Measurements from ENCODE around the gene ZBED4.

Gene ZBED4

DNA sequence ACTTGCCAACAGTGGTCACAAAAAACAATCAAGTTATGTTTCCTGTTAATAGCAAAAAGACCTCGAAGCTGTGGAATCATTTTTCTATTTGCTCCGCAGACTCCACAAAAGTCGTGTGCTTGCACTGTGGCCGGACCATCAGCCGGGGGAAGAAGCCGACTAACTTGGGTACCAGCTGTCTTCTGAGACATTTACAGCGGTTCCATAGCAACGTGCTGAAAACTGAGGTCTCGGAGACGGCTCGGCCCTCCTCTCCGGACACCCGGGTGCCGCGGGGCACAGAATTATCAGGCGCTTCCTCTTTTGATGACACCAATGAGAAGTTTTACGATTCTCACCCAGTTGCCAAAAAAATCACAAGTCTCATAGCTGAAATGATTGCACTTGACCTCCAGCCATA lies 31.6 kb downstream of the ZBED4 start:
- Histone ChIP-seq H3K9ac (ENCODE audit: low read length) (no peak overlapping the region), H3K9me3 (ENCODE audit: insufficient read depth, low read length) (no peaks in the 10 kb centered on the region), H3K27ac (ENCODE audit: low read length) (no peak overlapping the region), H4K20me1 (ENCODE audit: insufficient read depth, low read length) (peaks cover 20% of the 10 kb centered on the region), H3K4me1 (ENCODE audit: low read length) (peaks cover 16% of the 10 kb centered on the region), H3K27me3 (ENCODE audit: low read depth, low read length) (no peaks in the 10 kb centered on the region), H3K36me3 (replicated peaks; ENCODE audit: low read depth, low read length) (peaks cover 45% of the 10 kb centered on the region), H2AFZ (ENCODE audit: low read depth, low read length) (no peak overlapping the region), H3K4me2 (ENCODE audit: low read length) (no peak overlapping the region), H3K4me3 (ENCODE audit: low read length) (no peak overlapping the region), H3K79me2 (ENCODE audit: low read length) (peaks cover 26% of the 10 kb centered on the region)
- TF ChIP-seq, protein P1, sequence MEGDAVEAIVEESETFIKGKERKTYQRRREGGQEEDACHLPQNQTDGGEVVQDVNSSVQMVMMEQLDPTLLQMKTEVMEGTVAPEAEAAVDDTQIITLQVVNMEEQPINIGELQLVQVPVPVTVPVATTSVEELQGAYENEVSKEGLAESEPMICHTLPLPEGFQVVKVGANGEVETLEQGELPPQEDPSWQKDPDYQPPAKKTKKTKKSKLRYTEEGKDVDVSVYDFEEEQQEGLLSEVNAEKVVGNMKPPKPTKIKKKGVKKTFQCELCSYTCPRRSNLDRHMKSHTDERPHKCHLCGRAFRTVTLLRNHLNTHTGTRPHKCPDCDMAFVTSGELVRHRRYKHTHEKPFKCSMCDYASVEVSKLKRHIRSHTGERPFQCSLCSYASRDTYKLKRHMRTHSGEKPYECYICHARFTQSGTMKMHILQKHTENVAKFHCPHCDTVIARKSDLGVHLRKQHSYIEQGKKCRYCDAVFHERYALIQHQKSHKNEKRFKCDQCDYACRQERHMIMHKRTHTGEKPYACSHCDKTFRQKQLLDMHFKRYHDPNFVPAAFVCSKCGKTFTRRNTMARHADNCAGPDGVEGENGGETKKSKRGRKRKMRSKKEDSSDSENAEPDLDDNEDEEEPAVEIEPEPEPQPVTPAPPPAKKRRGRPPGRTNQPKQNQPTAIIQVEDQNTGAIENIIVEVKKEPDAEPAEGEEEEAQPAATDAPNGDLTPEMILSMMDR (IDR thresholded peaks at IDR 0.05; ENCODE audit: low read depth, low read length): no peak
- TF ChIP-seq EZH2phosphoT487 (IDR thresholded peaks at IDR 0.05; ENCODE audit: low read depth): no peak

DNA sequence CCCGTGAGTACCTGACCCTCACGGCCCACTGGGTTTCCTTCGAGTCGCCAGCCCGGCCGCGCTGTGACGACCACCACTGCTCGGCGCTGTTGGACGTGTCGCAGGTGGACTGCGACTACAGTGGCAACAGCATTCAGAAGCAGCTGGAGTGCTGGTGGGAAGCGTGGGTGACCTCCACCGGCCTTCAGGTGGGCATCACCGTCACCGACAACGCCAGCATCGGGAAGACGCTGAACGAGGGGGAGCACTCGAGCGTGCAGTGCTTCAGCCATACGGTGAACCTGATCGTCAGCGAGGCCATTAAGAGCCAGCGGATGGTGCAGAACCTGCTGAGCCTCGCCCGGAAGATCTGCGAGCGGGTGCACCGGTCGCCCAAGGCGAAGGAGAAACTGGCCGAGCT lies 32.2 kb downstream of the ZBED4 start:
- peaks cover 48% of the 10 kb centered on the region for H3K36me3 ChIP-seq (replicated peaks; ENCODE audit: low read depth, low read length)
- peaks cover 15% of the 10 kb centered on the region for H4K20me1 ChIP-seq (ENCODE audit: insufficient read depth, low read length)
- TF ChIP-seq EZH2phosphoT487 (IDR thresholded peaks at IDR 0.05; ENCODE audit: low read depth): no peak
- TF ChIP-seq, protein P1 (IDR thresholded peaks at IDR 0.05; ENCODE audit: low read depth, low read length): no peak
- no peaks in the 10 kb centered on the region for H3K9me3 ChIP-seq (ENCODE audit: insufficient read depth, low read length)
- H3K9ac ChIP-seq (ENCODE audit: low read length): no peak overlapping the region
- peaks cover 10% of the 10 kb centered on the region for H3K4me1 ChIP-seq (ENCODE audit: low read length)
- no peak overlapping the region for H2AFZ ChIP-seq (ENCODE audit: low read depth, low read length)
- H3K4me3 ChIP-seq (ENCODE audit: low read length): no peak overlapping the region
- H3K27ac ChIP-seq (ENCODE audit: low read length): no peak overlapping the region
- no peak overlapping the region for H3K4me2 ChIP-seq (ENCODE audit: low read length)
- peaks cover 20% of the 10 kb centered on the region for H3K79me2 ChIP-seq (ENCODE audit: low read length)
- H3K27me3 ChIP-seq (ENCODE audit: low read depth, low read length): no peaks in the 10 kb centered on the region

DNA sequence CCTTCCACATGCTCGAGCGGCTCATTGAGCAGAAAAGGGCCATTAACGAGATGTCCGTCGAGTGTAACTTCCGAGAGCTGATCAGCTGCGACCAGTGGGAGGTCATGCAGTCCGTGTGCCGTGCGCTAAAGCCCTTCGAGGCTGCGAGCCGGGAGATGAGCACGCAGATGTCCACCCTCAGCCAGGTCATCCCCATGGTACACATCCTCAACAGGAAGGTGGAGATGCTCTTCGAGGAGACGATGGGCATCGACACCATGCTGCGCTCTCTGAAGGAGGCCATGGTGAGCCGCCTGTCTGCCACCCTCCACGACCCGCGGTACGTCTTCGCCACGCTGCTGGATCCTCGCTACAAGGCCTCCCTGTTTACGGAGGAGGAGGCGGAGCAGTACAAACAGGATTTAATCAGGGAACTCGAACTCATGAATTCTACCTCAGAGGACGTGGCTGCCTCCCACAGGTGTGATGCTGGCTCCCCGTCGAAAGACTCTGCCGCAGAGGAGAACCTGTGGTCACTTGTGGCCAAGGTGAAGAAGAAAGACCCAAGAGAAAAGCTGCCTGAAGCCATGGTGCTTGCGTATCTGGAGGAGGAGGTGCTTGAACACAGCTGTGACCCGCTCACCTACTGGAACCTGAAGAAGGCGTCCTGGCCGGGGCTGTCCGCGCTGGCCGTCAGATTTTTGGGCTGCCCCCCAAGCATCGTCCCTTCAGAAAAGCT lies 32.9 kb downstream of the ZBED4 start:
- H2AFZ ChIP-seq (ENCODE audit: low read depth, low read length): no peak overlapping the region
- no peak overlapping the region for H3K27ac ChIP-seq (ENCODE audit: low read length)
- no peak overlapping the region for H3K9ac ChIP-seq (ENCODE audit: low read length)
- peaks cover 4% of the 10 kb centered on the region for H3K4me1 ChIP-seq (ENCODE audit: low read length)
- no peaks in the 10 kb centered on the region for H3K27me3 ChIP-seq (ENCODE audit: low read depth, low read length)
- H3K4me3 ChIP-seq (ENCODE audit: low read length): no peak overlapping the region
- H3K4me2 ChIP-seq (ENCODE audit: low read length): no peak overlapping the region
- H3K79me2 ChIP-seq (ENCODE audit: low read length): peaks cover 13% of the 10 kb centered on the region
- H3K9me3 ChIP-seq (ENCODE audit: insufficient read depth, low read length): no peaks in the 10 kb centered on the region
- peaks cover 48% of the 10 kb centered on the region for H3K36me3 ChIP-seq (replicated peaks; ENCODE audit: low read depth, low read length)
- peaks cover 13% of the 10 kb centered on the region for H4K20me1 ChIP-seq (ENCODE audit: insufficient read depth, low read length)
- TF ChIP-seq, protein P1 (IDR thresholded peaks at IDR 0.05; ENCODE audit: low read depth, low read length): no peak
- TF ChIP-seq EZH2phosphoT487 (IDR thresholded peaks at IDR 0.05; ENCODE audit: low read depth): no peak

DNA sequence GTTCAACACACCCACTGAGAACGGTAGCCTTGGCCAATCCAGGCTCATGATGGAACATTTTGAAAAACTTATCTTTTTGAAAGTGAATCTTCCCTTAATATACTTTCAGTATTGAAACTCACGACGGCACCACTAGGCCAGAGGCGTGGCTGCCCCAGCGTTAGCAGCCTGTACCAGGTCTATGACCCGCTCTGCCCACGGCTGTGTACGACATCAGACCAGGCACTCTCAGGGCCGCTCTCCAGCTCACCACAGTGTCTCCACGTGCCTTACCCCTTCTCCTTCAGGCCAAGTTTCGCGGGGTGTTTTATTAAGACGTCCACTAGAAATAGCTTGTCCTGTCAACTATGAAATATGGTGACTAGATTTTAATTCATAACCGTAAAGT lies 33.4 kb downstream of the ZBED4 start:
- Histone ChIP-seq H3K4me2 (ENCODE audit: low read length) (no peak overlapping the region), H3K27ac (ENCODE audit: low read length) (no peak overlapping the region), H3K36me3 (replicated peaks; ENCODE audit: low read depth, low read length) (peaks cover 48% of the 10 kb centered on the region), H2AFZ (ENCODE audit: low read depth, low read length) (no peak overlapping the region), H3K27me3 (ENCODE audit: low read depth, low read length) (no peaks in the 10 kb centered on the region), H3K4me1 (ENCODE audit: low read length) (no peaks in the 10 kb centered on the region), H4K20me1 (ENCODE audit: insufficient read depth, low read length) (peaks cover 8% of the 10 kb centered on the region), H3K4me3 (ENCODE audit: low read length) (no peak overlapping the region), H3K79me2 (ENCODE audit: low read length) (peaks cover 8% of the 10 kb centered on the region), H3K9ac (ENCODE audit: low read length) (no peak overlapping the region), H3K9me3 (ENCODE audit: insufficient read depth, low read length) (no peaks in the 10 kb centered on the region)
- TF ChIP-seq EZH2phosphoT487 (IDR thresholded peaks at IDR 0.05; ENCODE audit: low read depth): no peak
- TF ChIP-seq, protein P1 (IDR thresholded peaks at IDR 0.05; ENCODE audit: low read depth, low read length): no peak

All from OCI-LY3 (cell line).